HG02970 (cell line): ENCODE results near the gene IAH1.
"Not testable (repeated sequence)": the region's sequence is repeated elsewhere in the genome, so short reads cannot be mapped to it uniquely, and the experiment has no call there.

ENCODE experiments used
- ATAC-seq: cut with Tn5 transposase; IDR thresholded peaks from one replicate; pipeline ENCODE4 v1.9.1; 2021; ENCODE audit warnings: mild to moderate bottlenecking, moderate library complexity, moderate number of reproducible peaks; ENCODE audit not compliant: unreplicated experiment, low FRiP score

The IAH1 gene

DNA sequence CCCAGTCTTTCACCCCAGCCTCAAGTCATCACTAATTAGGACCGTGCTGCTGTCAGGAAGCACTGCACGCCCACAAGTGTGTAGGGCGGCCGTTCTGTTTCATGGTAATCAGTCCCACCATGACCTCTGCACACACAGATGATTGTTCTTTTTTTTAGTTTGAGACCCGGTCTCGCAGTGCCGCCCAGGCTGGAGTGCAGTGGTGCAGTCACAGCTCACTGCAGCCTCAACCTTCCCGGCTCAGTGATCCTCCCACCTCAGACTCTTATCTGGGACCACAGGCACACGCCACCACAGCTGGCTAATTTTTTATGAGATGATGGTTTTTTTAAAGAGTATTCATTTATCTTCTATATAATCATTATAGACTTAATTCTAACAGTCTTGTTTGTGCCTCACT, 1.8 kb upstream of the IAH1 start:
- no peak for ATAC-seq

DNA sequence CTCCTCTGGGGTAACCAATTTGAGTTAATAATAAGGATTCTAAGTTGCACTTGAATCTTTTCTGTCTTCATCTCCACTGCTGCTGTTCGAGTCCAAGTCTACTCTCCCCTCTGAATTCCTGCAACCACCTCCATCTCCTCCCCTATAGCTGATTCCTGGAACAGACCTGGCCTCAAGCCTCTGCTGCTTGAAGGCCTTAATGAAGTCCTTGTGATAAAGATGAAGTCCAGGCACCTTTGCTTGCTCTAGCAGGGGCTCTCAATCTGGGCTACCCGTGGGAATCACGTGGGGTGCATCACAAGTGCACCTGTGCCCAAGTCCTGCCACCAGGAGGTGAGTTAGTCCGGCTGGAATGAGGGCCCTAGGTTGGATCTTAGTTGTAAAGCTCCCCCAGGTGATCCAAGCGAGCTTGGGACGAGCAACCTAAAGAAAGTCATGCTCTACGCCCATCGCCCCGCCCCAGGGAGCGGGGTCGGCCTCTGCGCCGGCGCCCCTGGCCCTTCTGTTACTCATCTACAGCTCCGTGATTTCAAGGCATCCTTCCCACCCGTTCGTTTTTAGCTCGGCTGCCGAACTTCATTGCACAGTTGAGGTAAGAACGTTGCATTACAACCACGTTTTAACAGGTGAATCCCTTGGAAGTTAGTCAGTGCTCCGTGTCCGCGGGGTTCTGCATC, 905 bp upstream of the IAH1 start:
- ATAC-seq: peak; percentile 25

DNA sequence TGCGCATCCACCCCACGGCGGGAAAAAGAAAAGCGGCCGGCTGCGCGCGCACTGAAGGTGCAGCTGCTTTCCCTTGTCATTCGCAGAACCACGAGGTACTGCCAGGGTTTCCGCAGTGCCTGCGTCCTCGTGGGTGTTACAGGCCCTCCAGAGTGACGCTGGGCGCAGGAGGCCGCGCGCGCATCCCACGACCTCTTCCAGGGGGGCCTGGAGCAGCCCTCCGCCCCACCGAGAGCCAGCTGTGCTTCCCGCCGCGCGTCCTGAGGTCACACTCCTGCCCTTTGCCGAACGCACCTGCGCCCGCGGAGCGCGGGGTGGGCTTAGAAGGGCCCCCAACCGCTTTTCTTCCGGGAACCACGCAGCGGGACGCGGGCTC, 378 bp upstream of the IAH1 start:
- peak; percentile 24 for ATAC-seq

DNA sequence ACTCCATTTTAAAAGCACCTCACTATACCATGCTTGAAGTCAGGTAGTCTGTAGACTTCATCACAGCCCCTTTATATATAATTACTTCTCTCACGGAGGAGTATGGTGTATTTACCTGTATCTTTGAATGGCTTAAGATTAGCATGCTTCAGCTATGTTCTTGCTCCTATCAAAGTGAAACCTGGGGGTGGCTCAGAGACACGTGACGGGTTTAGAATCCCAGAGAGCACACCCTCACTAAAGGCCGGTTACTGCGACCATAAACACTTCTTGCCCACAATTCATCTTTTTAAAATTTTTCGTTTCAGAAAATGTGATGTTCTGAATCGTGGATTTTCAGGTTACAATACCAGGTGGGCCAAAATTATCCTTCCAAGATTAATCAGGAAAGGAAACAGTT, 3.6 kb downstream of the IAH1 start:
- no peak for ATAC-seq

DNA sequence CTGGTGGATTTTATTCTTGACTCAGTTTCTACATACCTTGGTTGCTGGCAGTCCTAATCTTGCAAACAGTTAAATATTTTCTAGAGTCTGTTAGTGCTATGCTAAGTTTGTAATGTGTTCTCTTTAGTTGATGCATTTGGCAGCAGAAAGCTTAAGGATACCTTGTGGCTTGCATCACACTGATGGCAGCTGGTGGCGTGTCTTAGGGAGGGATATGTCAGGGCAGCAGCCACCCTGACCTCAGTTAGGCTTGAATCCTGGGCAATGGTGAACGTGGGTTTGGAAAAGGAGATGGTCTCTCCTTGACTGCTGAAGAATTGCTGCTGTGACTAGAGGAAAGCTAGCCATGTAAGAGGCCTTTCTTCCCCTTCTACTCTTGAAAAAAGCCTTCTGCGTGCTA, 4.2 kb downstream of the IAH1 start:
- no peak for ATAC-seq

DNA sequence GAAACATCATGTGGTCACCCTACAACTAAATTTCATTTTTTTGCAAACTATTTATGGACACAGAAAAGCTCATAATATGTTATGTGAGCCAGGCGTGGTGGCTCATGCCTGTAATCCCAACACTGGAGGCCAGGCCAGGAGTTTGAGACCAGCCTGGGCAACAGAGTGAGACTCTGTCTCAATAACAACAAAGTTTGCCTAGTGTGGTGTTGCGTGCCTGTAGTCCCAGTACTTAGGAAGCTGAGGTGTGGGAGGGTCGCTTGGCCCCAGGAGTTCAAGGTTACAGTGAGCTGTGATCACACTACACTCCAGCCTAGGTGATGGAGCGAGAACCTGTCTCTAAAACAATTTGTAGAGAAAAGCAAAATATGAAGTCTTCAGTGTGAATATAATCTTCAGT, 5.8 kb downstream of the IAH1 start:
- ATAC-seq: no peak

DNA sequence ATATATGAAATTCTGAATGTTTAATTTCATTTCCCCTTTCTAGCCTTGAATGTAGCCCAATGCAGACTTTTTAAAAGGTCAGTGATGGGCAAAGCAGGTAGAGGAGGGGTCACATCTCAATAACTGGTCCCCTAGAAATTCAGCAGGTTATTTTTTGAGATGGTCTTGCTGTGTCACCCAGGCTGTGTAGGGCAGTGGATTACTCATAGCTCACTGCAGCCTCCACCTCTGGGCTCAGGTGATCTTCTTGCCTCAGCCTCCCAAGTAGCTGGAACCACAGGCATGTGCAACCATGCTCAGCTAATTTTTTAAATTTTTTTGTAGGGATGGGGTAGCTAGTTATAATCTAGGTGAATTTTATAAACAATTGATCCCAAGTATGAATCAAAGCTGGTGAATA, 8.8 kb downstream of the IAH1 start:
- ATAC-seq: no peak

DNA sequence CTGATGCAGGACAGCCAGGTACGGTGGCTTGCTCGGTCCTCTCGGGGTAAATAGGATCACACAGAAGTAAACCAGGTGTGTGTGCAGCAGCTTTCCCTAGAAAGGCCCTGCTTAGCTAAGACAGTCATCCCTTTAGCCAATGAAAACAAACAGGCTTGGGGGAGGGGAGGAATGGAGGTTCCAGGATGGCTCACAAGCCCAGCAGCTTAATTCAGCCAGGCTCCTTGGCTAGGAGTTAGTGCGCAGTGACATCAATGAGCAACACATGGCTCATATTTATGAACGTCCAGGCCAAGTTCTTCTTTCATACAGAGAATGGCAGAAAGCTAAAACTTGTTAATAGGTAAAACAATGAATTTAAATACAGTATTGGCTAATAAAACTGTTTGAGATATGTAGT, 10.2 kb downstream of the IAH1 start:
- no peak for ATAC-seq

DNA sequence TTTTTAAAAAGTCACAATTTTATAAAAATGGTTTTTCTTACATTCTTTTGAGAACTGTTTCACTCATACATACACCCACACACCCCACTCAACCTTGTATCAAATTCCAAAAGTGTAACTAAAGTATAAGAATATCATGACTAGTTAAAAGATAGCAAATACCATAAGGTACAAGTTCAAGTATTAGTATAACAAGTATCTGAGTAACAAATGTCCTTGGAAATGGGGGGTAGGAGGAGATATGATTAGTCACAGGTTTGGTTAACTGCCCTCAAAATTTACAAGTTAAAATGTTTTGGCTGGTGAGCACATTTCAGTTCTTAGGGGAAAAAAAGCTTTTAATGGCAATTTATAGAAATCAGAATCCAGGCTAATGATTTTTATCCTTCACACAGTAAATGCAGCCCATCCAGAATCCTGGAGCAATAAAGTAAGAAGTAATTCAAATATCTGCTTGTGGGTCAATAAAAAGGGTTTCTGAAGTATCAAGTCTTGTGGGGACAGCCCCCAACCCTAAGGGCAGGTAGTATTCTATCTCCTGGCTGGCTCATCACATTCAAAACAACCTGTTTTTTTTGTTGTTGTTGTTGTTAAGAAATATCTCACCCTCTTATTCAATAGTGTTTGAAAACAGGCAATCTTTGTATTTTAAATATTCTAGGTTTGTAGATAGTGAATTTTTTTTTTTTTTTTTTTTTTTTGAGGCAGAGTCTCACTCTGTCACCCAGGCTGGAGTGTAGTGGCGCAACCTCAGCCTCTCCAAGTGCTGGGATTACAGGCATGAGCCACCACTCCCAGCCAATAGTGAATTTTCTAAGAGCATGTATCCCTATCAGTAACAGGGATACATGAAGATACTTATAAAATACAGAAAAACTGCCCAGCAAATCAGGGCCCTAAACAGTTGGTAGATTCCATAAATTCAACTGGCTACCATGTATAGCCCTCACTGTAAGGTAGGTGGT, 14.5 kb downstream of the IAH1 start:
- no peak for ATAC-seq

DNA sequence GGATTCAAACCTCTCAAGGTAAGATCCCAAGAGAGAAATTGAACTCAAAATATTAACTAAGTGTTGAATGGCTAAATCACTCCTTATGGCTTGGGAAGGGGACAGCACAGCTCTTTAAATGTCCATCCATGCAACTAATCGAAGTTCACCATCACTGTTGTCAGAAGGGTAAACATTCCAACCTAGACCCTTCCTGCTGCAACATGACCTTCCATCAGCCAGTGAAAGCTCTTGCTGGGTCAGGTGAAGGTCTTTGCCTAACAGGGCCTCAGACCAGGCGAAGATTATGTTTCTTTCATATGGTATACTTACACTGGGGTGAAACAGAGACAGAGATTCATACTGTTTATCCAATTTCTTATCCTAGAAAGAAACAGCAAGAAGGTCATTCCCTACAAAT, 16.4 kb downstream of the IAH1 start:
- no peak for ATAC-seq

DNA sequence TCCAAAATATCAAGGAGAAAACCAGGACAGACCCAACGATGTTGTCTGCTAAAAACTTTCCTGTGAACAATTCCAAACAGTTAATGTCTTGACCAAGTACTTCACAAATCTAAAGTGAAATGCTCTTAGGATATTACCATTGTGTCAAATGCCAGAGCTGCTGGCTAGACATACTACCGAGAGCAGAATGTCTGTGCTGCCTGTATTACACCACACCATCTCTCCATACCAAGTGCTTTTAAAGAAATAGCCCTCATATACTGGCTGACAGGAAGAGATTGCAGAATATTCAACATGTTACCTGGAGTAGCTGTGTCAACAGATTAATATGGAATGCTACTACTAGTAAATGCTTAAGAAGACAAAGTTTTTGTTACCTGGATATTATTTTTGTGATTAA, 18.6 kb downstream of the IAH1 start:
- no peak for ATAC-seq

DNA sequence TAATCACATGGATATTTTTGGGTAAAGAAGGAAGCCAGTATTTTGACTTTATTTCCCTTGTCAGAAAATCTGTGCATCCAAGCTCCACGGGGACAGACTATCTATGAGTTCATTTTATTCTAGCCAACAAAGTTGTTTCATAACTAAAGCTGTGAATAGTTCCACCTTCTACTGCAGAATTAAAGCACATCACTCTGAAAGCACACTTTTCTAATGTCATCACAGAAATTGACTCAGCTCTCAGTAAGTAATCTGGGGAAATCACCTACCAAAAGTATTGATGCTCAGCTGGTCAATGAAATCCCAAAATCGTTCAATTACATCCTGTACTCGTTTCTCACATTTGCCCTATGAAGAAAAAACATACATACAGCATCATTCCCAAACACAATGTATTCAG, 19.1 kb downstream of the IAH1 start:
- no peak for ATAC-seq

DNA sequence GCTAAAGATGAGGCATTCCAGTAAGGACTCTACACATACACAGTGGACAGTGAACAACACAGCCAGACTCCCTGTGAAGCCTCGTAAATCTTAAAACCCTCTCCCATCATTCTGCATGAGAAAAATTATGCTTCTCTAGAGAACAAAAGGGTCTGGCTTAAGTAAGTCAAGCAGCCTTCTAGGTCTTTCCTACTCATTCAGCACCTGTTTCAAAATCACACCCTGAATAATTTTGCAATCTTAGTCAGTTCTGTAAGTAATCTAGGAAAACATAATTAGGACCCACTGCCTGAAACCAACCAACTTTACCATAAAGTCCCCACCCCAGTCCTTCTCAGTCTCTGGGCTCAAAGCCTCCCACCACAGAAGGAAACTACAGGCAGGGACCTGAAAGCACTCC, 19.7 kb downstream of the IAH1 start:
- no peak for ATAC-seq

DNA sequence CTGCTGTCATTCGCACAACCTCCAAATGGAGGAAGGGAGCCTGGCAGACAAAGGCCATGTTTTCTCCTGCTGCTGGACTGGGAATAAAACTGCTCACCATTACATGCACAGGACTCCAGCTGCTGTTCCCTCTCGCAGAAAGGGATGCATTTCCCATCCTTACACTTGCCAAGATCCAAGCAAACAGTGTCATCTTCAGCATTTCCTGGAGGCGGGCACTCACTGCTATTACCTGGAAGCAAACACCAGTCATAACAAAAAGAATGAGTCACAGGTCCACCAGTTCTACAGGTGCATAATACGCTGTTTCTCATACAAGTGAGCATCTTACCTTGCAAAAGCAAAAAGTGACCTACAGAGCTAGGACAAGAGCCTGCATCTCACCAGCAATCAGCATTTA, 22.7 kb downstream of the IAH1 start:
- no peak for ATAC-seq

DNA sequence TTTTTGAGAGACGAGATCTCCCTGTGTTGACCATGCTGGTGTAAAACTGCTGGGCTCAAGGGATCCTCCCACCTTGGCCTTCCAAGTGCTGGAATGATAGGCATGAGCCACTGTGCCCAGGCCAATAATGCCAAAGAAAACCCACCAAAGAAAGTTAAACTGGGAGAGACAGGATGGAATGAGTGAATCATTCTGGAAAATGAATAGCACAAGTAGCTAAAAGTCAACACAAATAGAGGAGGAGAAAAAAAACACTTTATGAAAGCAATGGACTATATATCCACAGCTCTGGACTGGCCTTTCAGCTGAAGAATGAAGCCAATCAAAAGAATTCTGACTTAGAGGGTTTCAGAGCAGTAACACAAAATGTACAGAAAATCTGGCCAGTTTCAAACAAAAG, 23.9 kb downstream of the IAH1 start:
- ATAC-seq: no peak

DNA sequence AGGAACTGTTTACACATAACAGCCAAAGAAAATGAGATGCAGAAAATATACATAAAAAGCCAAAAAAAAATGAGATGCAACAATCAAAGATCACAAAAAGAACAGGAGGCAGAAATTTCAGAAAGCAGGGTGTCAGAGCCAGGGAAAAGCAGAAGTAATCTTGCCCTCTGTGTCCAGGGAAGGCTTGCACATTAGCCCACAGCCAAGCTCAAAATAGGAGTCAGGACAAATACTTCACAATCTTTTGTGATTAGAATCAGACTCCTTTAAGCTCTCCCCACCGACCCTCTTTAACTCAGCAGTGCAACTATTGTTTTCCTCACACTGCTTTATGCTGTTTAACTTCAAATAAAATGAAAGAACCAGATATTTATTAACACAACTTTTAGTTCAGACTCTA, 34.6 kb downstream of the IAH1 start:
- no peak for ATAC-seq

DNA sequence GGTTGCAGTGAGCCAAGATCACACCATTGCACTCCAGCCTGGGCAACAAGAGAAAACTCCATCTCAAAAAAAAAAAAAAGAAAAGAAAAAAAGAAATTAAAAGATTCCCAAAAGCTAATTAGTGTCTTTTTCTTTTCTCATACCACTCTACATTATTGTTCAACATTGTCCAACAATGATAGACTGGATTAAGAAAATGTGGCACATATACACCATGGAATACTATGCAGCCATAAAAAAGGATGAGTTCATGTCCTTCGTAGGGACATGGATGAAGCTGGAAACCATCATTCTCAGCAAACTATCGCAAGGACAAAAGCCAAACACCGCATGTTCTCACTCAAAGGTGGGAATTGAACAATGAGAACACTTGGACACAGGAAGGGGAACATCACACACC, 39.6 kb downstream of the IAH1 start:
- ATAC-seq: not testable (repeated sequence)

DNA sequence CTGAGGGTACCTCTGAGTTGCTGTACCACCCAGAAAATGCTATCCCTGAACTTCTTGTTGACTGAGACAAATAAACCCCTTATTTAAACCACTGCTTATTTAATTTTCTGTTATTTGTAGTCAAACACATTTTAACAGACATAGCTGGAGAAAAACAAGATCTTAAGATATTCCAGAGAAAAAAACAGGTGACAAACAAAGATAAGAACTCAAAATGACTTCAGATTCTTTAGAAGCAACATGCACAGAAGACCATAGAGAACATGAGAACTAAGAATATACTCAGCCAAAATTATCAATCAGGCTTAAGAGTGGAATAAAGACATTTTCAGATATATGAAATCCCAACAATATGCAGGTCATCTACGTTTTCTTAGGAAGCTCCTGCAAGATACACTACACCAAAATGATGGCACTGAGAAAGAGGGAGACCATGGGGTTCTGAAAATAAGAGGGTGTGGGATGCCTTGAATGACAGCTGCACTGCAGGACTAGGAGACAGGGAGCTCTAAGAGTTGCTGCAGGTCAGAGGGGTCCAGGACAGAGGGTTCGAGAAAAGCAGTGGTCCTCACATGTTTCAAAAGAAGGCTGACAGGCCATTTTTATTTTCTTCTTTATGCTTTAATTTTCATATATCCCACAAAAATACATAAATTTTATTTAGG, 42.9 kb downstream of the IAH1 start:
- no peak for ATAC-seq

DNA sequence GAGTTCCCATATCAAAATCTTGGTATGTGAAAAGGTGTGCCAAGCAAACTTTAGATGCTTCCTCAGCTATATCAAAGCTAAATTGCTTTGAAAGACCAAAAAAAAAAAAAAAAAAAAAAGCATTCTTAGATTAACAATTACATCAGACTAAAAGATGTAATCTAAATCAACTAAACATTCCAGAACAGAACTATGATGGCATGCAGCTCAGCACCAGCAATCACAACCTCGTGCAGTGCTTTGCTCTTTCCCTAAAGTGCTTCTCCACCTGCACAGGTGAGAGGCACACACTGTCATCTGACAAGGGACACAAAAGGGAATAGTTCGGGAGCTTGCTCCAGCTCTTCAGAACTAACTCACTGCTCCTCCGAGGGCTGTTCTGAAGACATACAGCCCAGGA, 43.8 kb downstream of the IAH1 start:
- no peak for ATAC-seq

DNA sequence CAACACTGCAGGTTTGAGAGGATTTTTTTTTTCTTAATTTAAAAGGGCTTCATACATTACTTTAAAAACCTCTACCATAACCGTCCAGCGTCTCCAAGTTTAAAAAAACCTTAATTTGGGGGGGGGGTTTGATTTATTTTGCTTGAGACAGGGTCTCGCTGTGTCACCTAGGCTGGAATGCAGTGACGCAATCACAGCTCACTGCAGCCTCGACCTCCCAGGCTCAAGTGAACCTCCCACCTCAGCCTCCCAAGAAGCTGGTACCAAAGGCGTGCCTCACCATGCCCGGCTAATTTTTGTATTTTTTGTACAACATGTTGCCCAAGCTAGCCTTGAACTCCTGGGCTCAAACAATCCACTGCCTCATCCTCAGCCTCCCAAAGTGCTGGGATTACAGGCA, 44.4 kb downstream of the IAH1 start:
- ATAC-seq: no peak

DNA sequence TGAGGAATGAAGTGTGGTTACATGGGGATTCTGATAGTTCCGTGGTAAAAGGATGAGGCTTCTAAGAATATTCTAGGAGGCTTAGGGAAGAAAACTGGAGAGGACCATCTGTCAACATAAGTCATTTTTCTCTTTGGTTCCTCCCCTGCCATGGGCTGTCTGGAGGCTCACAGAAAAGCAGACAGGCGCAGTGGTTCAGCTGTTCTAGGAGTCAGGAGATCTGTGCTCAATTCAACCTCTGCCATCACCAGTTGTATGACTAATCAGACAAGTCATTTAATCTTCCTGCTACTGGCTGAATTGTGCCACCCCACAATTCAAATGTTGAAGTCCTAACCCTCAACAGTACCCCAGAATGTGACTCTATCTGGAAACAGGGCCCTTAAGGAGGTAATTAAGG, 44.9 kb downstream of the IAH1 start:
- ATAC-seq: no peak

DNA sequence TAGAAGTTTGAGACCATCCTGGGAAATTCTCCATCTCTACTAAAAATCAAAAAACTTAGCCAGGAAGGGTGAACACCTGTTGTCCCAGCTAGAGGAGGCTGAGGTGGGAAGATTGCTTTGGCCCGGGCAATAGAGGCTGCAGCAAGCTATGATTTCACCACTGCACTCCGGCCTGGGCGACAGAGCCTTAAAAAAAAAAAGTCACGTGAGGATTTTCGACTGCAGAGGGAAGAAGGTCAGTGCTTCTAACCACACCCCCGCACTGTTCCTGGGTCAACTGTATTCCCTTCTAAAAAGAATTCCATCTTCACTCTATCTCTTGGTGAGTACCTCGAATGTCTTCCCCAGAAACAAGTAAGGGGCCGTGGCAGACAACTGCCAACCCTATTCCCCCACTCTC, 49.9 kb downstream of the IAH1 start:
- no peak for ATAC-seq
